G401.6 (cell line): ENCODE results near the gene ARID4B.

Experiments
- FAIRE-seq: peaks from 2 replicates; lab custom pipeline; 2012; peaks lifted over from hg19 to GRCh38; lab: Jason Lieb, UNC

The ARID4B gene

GRCh38 chr1:235124665-235125064 is 203.3 kb downstream of the ARID4B start:
- FAIRE-seq: no peak

GRCh38 chr1:235124111-235124510 is 203.9 kb downstream of the ARID4B start:
- no peak for FAIRE-seq

- FAIRE-seq: no peak
Observed at GRCh38 chr1:235122348-235122747, 205.6 kb downstream of the ARID4B start.
